Transverse colon (tissue), 4 donors: ENCODE measurements around the gene CTPS1.

ENCODE experiments used
- EP300 ChIP-seq: sonication (generic); formaldehyde crosslinking; IDR thresholded peaks from one replicate; pipeline ENCODE4 v1.6.1; 2017; ENCODE audit warnings: antibody characterized with exemption, low read depth
- POLR2A ChIP-seq: fragments of 450-650 bp; IDR thresholded peaks from one replicate; pipeline ENCODE4 v1.6.1; 2016; ENCODE audit warnings: antibody characterized with exemption, mild to moderate bottlenecking, moderate library complexity
- POLR2AphosphoS5 ChIP-seq, 3 donors: sonication (generic); formaldehyde crosslinking; IDR thresholded peaks; one replicate each; pipeline ENCODE4 v1.6.1; 2016; ENCODE audit warnings: antibody characterized with exemption in 3 of 3
- TF ChIP-seq, protein P1 (sequence below), 5 experiments: fragments of 200-600 bp in 3 of 5; fragments of 450-650 bp in 2 of 5; sonication (generic) in 3 of 5; IDR thresholded peaks; 1 replicate in 2 of 5; 2 replicates in 3 of 5; pipeline ENCODE4 v1.5.1; 2016 to 2017; ENCODE audit warnings: antibody characterized with exemption in 5 of 5, inconsistent platforms in 3 of 5, mild to moderate bottlenecking in 2 of 5, moderate library complexity in 1 of 5

DNA sequence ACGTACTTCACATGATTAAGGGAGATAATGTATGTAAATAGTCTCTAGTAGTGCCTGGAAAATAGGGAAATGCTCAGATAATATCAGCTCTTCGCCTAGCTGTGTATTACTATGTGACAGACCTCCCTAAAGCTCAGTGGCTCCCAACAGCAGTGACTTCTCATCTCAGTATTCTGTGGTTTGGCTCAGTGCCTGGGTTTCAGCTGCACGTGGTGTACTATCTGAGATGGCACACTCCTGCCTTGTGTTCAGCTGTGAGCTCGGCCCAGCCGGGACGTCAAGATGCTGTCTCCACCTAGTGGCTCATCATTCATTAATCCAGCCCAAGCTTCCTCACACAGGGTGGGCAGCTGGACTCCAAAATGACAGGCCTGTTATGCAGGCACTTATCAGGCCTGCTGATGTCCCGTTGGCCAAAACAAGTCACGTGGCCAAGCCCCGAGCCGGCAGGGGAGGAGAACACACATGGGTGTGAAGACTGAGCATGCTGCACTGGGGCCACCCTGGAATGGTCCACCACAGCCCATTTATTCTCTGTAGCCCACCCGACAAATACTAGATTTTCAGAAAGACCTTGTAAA is 24.2 kb downstream of the CTPS1 start:
- TF ChIP-seq, protein P1, sequence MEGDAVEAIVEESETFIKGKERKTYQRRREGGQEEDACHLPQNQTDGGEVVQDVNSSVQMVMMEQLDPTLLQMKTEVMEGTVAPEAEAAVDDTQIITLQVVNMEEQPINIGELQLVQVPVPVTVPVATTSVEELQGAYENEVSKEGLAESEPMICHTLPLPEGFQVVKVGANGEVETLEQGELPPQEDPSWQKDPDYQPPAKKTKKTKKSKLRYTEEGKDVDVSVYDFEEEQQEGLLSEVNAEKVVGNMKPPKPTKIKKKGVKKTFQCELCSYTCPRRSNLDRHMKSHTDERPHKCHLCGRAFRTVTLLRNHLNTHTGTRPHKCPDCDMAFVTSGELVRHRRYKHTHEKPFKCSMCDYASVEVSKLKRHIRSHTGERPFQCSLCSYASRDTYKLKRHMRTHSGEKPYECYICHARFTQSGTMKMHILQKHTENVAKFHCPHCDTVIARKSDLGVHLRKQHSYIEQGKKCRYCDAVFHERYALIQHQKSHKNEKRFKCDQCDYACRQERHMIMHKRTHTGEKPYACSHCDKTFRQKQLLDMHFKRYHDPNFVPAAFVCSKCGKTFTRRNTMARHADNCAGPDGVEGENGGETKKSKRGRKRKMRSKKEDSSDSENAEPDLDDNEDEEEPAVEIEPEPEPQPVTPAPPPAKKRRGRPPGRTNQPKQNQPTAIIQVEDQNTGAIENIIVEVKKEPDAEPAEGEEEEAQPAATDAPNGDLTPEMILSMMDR (IDR thresholded peaks at IDR 0.05): peak in 4 of 5 experiments; percentile 27 to 61 (median 42)
- no peak for TF ChIP-seq EP300
- TF ChIP-seq POLR2A: no peak
- peak; percentile 58 to 79 (median 73) for TF ChIP-seq POLR2AphosphoS5 (IDR thresholded peaks at IDR 0.05)
